ENCODE measurements around the gene MFAP3L.

DNA sequence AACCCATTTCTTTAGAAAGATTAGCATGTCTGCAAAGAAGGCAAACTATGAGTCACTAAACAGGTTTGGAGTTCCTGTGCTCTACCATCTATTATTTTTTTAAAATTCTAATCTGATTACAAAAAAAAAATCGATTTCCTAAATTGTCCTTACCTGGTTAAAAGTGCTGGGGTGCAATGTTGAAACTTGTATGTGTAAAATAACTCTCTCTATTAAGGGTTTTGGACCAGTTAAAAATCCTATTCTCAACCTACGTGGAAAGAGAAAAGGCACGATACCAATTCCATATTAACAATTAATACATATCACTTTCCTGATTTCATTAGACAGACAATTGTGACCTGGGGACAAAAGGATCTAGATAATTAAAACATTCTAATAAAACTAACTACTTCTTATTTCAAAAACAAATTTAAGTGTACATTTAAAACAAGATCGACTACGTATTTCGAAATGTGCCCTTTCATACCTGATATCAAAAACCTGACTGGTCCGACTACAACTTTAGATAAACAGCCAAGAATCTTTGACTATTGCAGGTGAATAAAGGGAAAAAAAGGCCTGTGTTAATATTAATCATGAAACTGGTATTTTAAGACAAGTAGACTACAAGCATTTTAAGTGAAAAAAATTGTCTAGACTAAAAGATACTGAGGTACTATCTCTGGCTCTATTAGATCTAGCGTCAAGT lies 42.4 kb upstream of the MFAP3L start:
- TF ChIP-seq, protein P1, sequence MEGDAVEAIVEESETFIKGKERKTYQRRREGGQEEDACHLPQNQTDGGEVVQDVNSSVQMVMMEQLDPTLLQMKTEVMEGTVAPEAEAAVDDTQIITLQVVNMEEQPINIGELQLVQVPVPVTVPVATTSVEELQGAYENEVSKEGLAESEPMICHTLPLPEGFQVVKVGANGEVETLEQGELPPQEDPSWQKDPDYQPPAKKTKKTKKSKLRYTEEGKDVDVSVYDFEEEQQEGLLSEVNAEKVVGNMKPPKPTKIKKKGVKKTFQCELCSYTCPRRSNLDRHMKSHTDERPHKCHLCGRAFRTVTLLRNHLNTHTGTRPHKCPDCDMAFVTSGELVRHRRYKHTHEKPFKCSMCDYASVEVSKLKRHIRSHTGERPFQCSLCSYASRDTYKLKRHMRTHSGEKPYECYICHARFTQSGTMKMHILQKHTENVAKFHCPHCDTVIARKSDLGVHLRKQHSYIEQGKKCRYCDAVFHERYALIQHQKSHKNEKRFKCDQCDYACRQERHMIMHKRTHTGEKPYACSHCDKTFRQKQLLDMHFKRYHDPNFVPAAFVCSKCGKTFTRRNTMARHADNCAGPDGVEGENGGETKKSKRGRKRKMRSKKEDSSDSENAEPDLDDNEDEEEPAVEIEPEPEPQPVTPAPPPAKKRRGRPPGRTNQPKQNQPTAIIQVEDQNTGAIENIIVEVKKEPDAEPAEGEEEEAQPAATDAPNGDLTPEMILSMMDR (IDR thresholded peaks at IDR 0.05) = no peak
- no peak for TF ChIP-seq EP300 (IDR thresholded peaks at IDR 0.05)

Data from stomach (tissue), 4 donors.